ENCODE measurements around the gene LGALS9. TPM values are rescaled to one million over a fixed set of nuclear protein-coding genes. Genes with fewer than 3 reads are reported as not detected.
"Not testable (repeated sequence)": the region's sequence is repeated elsewhere in the genome, so short reads cannot be mapped to it uniquely, and the experiment has no call there.

The LGALS9 gene
- total and polyA plus RNA-seq, 2 experiments from 2014 or later: 3.2 to 4.1 TPM

GRCh38 chr17:27649929-27650328 lies 18.9 kb downstream of the LGALS9 start:
- no peak overlapping the region for H3K4me3 ChIP-seq
- H3K9me3 ChIP-seq (ENCODE audit: low read depth): no peaks in the 10 kb centered on the region
- no peaks in the 10 kb centered on the region for H3K79me2 ChIP-seq (ENCODE audit: insufficient read depth)
- H4K20me1 ChIP-seq (ENCODE audit: insufficient read depth): no peaks in the 10 kb centered on the region
- DNase-seq: no peak
- no peak overlapping the region for H3K27ac ChIP-seq
- in situ Hi-C loops (cut with MboI): loop anchor here (25.0 kb wide), 1 partner anchor 113 kb away; no protein-coding TSS in a partner anchor
- H3K9me2 ChIP-seq (ENCODE audit: insufficient read depth): no peaks in the 10 kb centered on the region
- no peaks in the 10 kb centered on the region for H3K4me1 ChIP-seq (ENCODE audit: insufficient read depth)
- no peaks in the 10 kb centered on the region for H3K36me3 ChIP-seq (ENCODE audit: low read depth)
- H3K9ac ChIP-seq: no peak overlapping the region
- H2AFZ ChIP-seq: no peak overlapping the region
- H3F3A ChIP-seq (ENCODE audit: insufficient read depth): no peaks in the 10 kb centered on the region
- TF ChIP-seq EZH2phosphoT487 (IDR thresholded peaks at IDR 0.05; ENCODE audit: insufficient read depth, low read depth) (no peak), EZH2 (IDR thresholded peaks at IDR 0.05; ENCODE audit: insufficient read depth, poor library complexity, severe bottlenecking) (no peak)
- H3K27me3 ChIP-seq (replicated peaks; ENCODE audit: insufficient read depth): no peaks in the 10 kb centered on the region
- 82 to 83% methylated on average over 15 to 16 of the region's 16 CpGs for WGBS, 2 experiments (ENCODE audit: low coverage in 1 of 2, low lambda C conversion rate in 2 of 2, missing lambda C conversion rate in 2 of 2)
- H3K4me2 ChIP-seq (ENCODE audit: unreplicated experiment): no peak overlapping the region

DNA sequence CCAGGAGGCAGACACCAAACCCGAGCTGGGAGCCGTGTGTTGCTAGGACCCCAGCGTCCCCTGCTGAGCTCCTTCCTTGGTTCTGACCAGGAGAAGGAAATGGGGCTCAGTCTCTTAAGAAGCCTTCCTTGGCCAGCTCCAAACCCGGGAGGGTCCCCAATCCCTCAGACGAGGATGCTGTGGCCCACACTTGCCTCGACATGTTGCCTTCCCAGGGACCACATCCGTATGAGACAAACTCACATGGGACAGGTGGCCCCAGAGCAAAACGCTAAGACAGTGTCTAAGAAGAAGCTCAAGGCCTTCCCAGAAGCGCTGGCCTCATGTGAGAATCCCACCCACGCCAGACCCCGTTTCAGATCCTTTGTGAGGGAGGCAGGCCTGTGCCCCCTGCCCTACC lies 19.8 kb downstream of the LGALS9 start:
- no peak overlapping the region for H3K27ac ChIP-seq
- H3K36me3 ChIP-seq (ENCODE audit: low read depth): no peaks in the 10 kb centered on the region
- in situ Hi-C loops (cut with MboI): no loop called here
- no peak for TF ChIP-seq EZH2 (IDR thresholded peaks at IDR 0.05; ENCODE audit: insufficient read depth, poor library complexity, severe bottlenecking)
- TF ChIP-seq EZH2phosphoT487 (IDR thresholded peaks at IDR 0.05; ENCODE audit: insufficient read depth, low read depth): no peak
- no peak overlapping the region for H3K4me2 ChIP-seq (ENCODE audit: unreplicated experiment)
- WGBS, 2 experiments (ENCODE audit: low coverage in 1 of 2, low lambda C conversion rate in 2 of 2, missing lambda C conversion rate in 2 of 2): 61 to 76% methylated on average over 11 of the region's 11 CpGs
- no peak for DNase-seq
- H3K27me3 ChIP-seq (replicated peaks; ENCODE audit: insufficient read depth): no peaks in the 10 kb centered on the region
- no peaks in the 10 kb centered on the region for H4K20me1 ChIP-seq (ENCODE audit: insufficient read depth)
- no peak overlapping the region for H3K4me3 ChIP-seq
- H3K9me3 ChIP-seq (ENCODE audit: low read depth): no peaks in the 10 kb centered on the region
- no peaks in the 10 kb centered on the region for H3K9me2 ChIP-seq (ENCODE audit: insufficient read depth)
- no peaks in the 10 kb centered on the region for H3K79me2 ChIP-seq (ENCODE audit: insufficient read depth)
- no peaks in the 10 kb centered on the region for H3F3A ChIP-seq (ENCODE audit: insufficient read depth)
- H2AFZ ChIP-seq: no peak overlapping the region
- no peak overlapping the region for H3K9ac ChIP-seq
- no peaks in the 10 kb centered on the region for H3K4me1 ChIP-seq (ENCODE audit: insufficient read depth)

DNA sequence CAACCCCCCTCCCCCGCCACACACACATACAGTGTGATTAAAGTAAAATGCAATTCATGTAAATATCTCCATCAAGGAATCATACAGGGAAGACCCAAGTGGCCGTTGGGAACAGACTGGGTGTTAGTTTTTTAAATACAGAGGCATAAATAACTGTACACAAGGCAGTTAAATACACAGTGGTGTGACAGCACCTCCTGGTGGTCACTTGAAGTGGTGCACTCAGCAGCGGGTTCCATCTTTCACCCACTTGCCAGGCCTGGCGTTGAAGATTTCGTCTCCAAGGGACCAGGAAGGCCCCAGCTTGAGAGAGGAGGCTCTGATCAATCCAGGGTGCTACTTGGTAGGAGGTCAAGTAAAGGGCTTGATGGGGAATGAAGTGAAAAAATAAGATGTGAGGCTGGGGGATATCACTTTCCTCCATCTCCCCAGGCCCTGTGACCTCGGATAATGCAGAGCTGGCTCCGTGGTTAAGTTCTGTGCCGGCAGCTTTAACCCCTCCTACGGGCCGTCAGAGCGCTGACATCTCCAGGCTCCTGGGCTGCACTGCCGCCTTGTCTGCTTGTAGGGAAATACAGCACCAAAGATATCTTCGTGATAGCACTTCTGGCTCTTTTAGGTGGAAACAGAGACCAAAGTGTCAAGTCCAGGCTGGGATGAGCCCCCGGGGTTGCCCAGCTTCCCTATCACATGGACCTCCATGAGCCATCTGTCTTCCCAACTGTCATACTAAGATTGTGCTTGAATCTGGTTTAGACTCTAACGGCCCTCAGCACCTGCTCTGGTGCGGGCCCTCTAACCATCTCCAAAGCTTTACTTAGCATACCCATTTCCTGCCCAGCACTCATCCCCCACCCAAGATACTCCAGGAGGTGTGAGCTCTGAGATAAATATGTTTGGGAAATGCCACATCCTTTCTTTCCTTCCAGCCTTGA lies 20.7 kb downstream of the LGALS9 start:
- H3K9me2 ChIP-seq (ENCODE audit: insufficient read depth): no peaks in the 10 kb centered on the region
- H3K27ac ChIP-seq: no peak overlapping the region
- H3K9me3 ChIP-seq (ENCODE audit: low read depth): no peaks in the 10 kb centered on the region
- peak; percentile 48 for DNase-seq
- no peak overlapping the region for H3K4me3 ChIP-seq
- H3F3A ChIP-seq (ENCODE audit: insufficient read depth): no peaks in the 10 kb centered on the region
- in situ Hi-C loops (cut with MboI): no loop called here
- no peaks in the 10 kb centered on the region for H3K79me2 ChIP-seq (ENCODE audit: insufficient read depth)
- WGBS, 2 experiments (ENCODE audit: low coverage in 1 of 2, low lambda C conversion rate in 2 of 2, missing lambda C conversion rate in 2 of 2): 39 to 42% methylated on average over 16 of the region's 16 CpGs
- no peak overlapping the region for H2AFZ ChIP-seq
- H3K36me3 ChIP-seq (ENCODE audit: low read depth): no peaks in the 10 kb centered on the region
- no peak overlapping the region for H3K9ac ChIP-seq
- no peaks in the 10 kb centered on the region for H3K4me1 ChIP-seq (ENCODE audit: insufficient read depth)
- no peaks in the 10 kb centered on the region for H3K27me3 ChIP-seq (replicated peaks; ENCODE audit: insufficient read depth)
- no peaks in the 10 kb centered on the region for H4K20me1 ChIP-seq (ENCODE audit: insufficient read depth)
- no peak overlapping the region for H3K4me2 ChIP-seq (ENCODE audit: unreplicated experiment)
- TF ChIP-seq EZH2 (IDR thresholded peaks at IDR 0.05; ENCODE audit: insufficient read depth, poor library complexity, severe bottlenecking) (no peak), EZH2phosphoT487 (IDR thresholded peaks at IDR 0.05; ENCODE audit: insufficient read depth, low read depth) (no peak)

GRCh38 chr17:27653449-27653971 lies 22.5 kb downstream of the LGALS9 start:
- H3K9me2 ChIP-seq (ENCODE audit: insufficient read depth); H3K36me3 ChIP-seq (ENCODE audit: low read depth); H3K4me3 ChIP-seq; H2AFZ ChIP-seq; H3K27ac ChIP-seq; DNase-seq; H3K9me3 ChIP-seq (ENCODE audit: low read depth); H3K79me2 ChIP-seq (ENCODE audit: insufficient read depth); H3K4me2 ChIP-seq (ENCODE audit: unreplicated experiment); in situ Hi-C loops (cut with MboI); H3K9ac ChIP-seq; H3K27me3 ChIP-seq (replicated peaks; ENCODE audit: insufficient read depth); H3K4me1 ChIP-seq (ENCODE audit: insufficient read depth); H4K20me1 ChIP-seq (ENCODE audit: insufficient read depth); H3F3A ChIP-seq (ENCODE audit: insufficient read depth): not testable (repeated sequence)
- WGBS, 2 experiments (ENCODE audit: low coverage in 1 of 2, low lambda C conversion rate in 2 of 2, missing lambda C conversion rate in 2 of 2): 64 to 73% methylated on average over 9 of the region's 9 CpGs
